Large intestine (tissue), 1 donor: ENCODE measurements around the gene KLHL26. TPM values are rescaled to one million over a fixed set of nuclear protein-coding genes. Genes with fewer than 3 reads are reported as not detected.

Source experiments
- polyA plus RNA-seq: library from polyadenylated mRNA; unstranded; fragments of 120-200 nt; gene quantifications from one replicate; pipeline ENCODE4 v1.2.1, GENCODE V29; 2013

KLHL26 gene
- polyA plus RNA-seq, 1 donor, result 4.6 TPM

Other genes starting within 250 kb of the KLHL26 start
- 3.1 TPM for gene LRRC25, start 239.4 kb upstream of the KLHL26 start, polyA plus RNA-seq
- gene SSBP4, start 217.6 kb upstream of the KLHL26 start, polyA plus RNA-seq, result 105 TPM
- gene ISYNA1, start 198.9 kb upstream of the KLHL26 start, polyA plus RNA-seq, result 64.4 TPM
- 9.6 TPM for gene ELL, start 115.0 kb upstream of the KLHL26 start, polyA plus RNA-seq
- 138 TPM for gene FKBP8, start 93.5 kb upstream of the KLHL26 start, polyA plus RNA-seq
- 62.4 TPM for gene KXD1, start 79.2 kb upstream of the KLHL26 start, polyA plus RNA-seq
- 901 TPM for gene UBA52, start 65.2 kb upstream of the KLHL26 start, polyA plus RNA-seq
- gene REX1BD, start 48.2 kb upstream of the KLHL26 start, polyA plus RNA-seq, result 47.2 TPM
- gene CRLF1, start 30.2 kb upstream of the KLHL26 start, polyA plus RNA-seq, result 3.2 TPM
- gene TMEM59L, start 24.2 kb upstream of the KLHL26 start, polyA plus RNA-seq, result 12.5 TPM
- gene CRTC1, start 46.7 kb downstream of the KLHL26 start, polyA plus RNA-seq, result 21.5 TPM
- 1.2 TPM for gene COMP, start 154.3 kb downstream of the KLHL26 start, polyA plus RNA-seq
- 52.3 TPM for gene UPF1, start 194.9 kb downstream of the KLHL26 start, polyA plus RNA-seq